Heart right ventricle (tissue), 16 donors: ENCODE data around the gene CCDC102A. TPM values are rescaled to one million over a fixed set of nuclear protein-coding genes. Genes with fewer than 3 reads are reported as not detected.

Experiments used
- ATAC-seq, 8 donors: fragments of 200-7000 bp; cut with Tn5 transposase; one replicate each; pipeline ENCODE4 v1.9.1; 2020; ENCODE audit warnings: mild to moderate bottlenecking in 8 of 8, moderate library complexity in 8 of 8, moderate number of reproducible peaks in 1 of 8
- DNase-seq, 2 donors: peaks; one replicate each; pipeline ENCODE4 v3.0.0-alpha.2; 2020
- H3K27ac ChIP-seq, 10 donors: fragments of 200-600 bp; sonication (generic) in 2 of 10; one replicate each; pipeline versions ENCODE4 v1.5.0 to v1.8.0; 2020 to 2022; ENCODE audit warnings: mild to moderate bottlenecking in 3 of 10
- H3K27me3 ChIP-seq, 7 donors: fragments of 200-600 bp; one replicate each; pipeline ENCODE4 v1.8.0; 2021 to 2022; ENCODE audit warnings: mild to moderate bottlenecking in 2 of 7
- H3K36me3 ChIP-seq, 9 donors: fragments of 200-600 bp; sonication (generic) in 1 of 9; one replicate each; pipeline versions ENCODE4 v1.5.0 to v1.8.0; 2020 to 2022; ENCODE audit warnings: mild to moderate bottlenecking in 2 of 9
- H3K4me1 ChIP-seq, 9 donors: fragments of 200-600 bp; sonication (generic) in 1 of 9; one replicate each; pipeline versions ENCODE4 v1.5.0 to v1.8.0; 2020 to 2022; ENCODE audit warnings: mild to moderate bottlenecking in 4 of 9
- H3K4me3 ChIP-seq, 10 donors: fragments of 200-600 bp; sonication (generic) in 2 of 10; one replicate each; pipeline versions ENCODE4 v1.5.0 to v1.8.0; 2020 to 2022; ENCODE audit warnings: mild to moderate bottlenecking in 7 of 10, moderate library complexity in 2 of 10
- H3K9me3 ChIP-seq, 11 donors: fragments of 200-600 bp in 10 of 11; sonication (generic) in 2 of 11; one replicate each; pipeline versions ENCODE4 v1.5.0 to v1.8.0; 2013 to 2022; ENCODE audit warnings: mild to moderate bottlenecking in 2 of 11, control low read depth in 1 of 11, moderate library complexity in 1 of 11
- WGBS, 2 donors: extraction: QIAGEN DNeasy Blood & Tissue Kit; methylation state at CpG; one replicate each; pipeline ENCODE4 v1.1.7; 2013; ENCODE audit warnings: inconsistent platforms in 1 of 2; 5-methylcytosine and 5-hydroxymethylcytosine counted together
- intact Hi-C, 10 donors: fragments of 100-400 bp; cut with DNase I; formaldehyde crosslinking; loops; one replicate each; pipeline versions ENCODE4 v1.11.1 to v1.14.2; 2022
- polyA plus RNA-seq, 2 donors: library from polyadenylated mRNA; stranded (reverse); fragments of 200-250 nt; gene quantifications; one replicate each; pipeline ENCODE4 v1.2.3, GENCODE V29; 2013
- total RNA-seq, 10 donors: library from RNA; stranded (reverse); fragmentation: NEBNext Ultra II Directional in 3 of 10; extraction: Animal tissue kit (Norgen Biotek cat#: 25700) in 3 of 10; gene quantifications; one replicate each; pipeline versions ENCODE4 v1.2.1 to v1.2.4, GENCODE V29; 2021 to 2023
- TF ChIP-seq, protein P1 (sequence below), 9 donors: fragments of 200-600 bp; sonication (generic) in 2 of 9; IDR thresholded peaks; one replicate each; pipeline versions ENCODE4 v1.5.0 to v1.8.0; 2021 to 2022; ENCODE audit warnings: antibody characterized with exemption in 9 of 9, mild to moderate bottlenecking in 5 of 9, moderate library complexity in 1 of 9
- donor health status: Arrhythmogenic right ventricular cardiomyopathy.
- donor health status: ischemic (EF 13 %, LVEDD 7.1; RV severe dilation, severe dysfunction).
- donor health status: healthy with polysubstance abuse.
- donor health status: DM: no; HTN: yes; CAD: no.
- donor health status: DM: no; HTN: no; CAD: no.
- donor health status: ischemic (EF 25% LVEDD 6.9; RV normal size, moderate dysfunction).
- donor health status: ischemic (EF 25% LVEDD 5.7; RV mildly dilated, moderate dysfunction).
- donor health status: healthy.
- donor health status: DM: yes; HTN: yes; CAD: no.
- donor health status: Ischemic cardiomyopathy.
- donor health status: ischemic (EF 35%, LVEDD 5.7; RV mildly dilated, moderate dysfunction).
- donor health status: nonischemic (EF 11% LVEDD 7.7; RV severe dilation, severe dysfunction).
- donor health status: DM: yes; HTN: yes; CAD: no.
- donor health status: PGD.
- donor health status: ischemic (EF 29% LVEDD 5.4; RV normal size, mild dysfunction).
- donor health status: nonischemic (EF 23%, LVEDD 6.1; RV moderate dilation, normal function).

CCDC102A gene
- total and polyA plus RNA-seq, 12 donors: 3.1 to 10.2 (median 5.1) TPM

DNA sequence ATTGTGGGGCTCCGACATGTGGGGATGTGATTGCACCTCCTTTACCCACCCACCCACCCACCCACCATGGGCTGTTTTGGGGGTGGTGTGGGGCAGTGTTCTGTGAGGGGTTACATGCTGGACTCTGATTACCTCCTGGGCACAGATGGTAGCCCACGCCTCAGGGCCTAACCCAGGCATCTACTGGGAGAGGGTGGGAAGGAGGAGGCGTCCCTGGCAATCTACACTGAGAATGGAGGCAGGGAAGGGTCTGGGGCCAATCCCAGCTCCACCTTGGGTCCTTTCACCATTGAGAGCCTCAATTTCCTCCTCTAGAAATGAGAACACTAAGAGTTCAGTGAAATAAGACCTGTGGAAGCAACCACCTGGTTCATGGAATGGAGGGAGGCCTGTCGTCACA, 38.3 kb downstream of the CCDC102A start:
- H3K27me3 ChIP-seq: no peaks in the 10 kb centered on the region
- no peak overlapping the region for H3K4me3 ChIP-seq
- H3K9me3 ChIP-seq: no peaks in the 10 kb centered on the region
- H3K36me3 ChIP-seq: no peaks in the 10 kb centered on the region
- TF ChIP-seq, protein P1, sequence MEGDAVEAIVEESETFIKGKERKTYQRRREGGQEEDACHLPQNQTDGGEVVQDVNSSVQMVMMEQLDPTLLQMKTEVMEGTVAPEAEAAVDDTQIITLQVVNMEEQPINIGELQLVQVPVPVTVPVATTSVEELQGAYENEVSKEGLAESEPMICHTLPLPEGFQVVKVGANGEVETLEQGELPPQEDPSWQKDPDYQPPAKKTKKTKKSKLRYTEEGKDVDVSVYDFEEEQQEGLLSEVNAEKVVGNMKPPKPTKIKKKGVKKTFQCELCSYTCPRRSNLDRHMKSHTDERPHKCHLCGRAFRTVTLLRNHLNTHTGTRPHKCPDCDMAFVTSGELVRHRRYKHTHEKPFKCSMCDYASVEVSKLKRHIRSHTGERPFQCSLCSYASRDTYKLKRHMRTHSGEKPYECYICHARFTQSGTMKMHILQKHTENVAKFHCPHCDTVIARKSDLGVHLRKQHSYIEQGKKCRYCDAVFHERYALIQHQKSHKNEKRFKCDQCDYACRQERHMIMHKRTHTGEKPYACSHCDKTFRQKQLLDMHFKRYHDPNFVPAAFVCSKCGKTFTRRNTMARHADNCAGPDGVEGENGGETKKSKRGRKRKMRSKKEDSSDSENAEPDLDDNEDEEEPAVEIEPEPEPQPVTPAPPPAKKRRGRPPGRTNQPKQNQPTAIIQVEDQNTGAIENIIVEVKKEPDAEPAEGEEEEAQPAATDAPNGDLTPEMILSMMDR (IDR thresholded peaks at IDR 0.05): no peak
- DNase-seq (no peak), ATAC-seq (no peak)
- H3K4me1 ChIP-seq: no peaks in the 10 kb centered on the region
- H3K27ac ChIP-seq: no peak overlapping the region
- intact Hi-C loops: no loop called here
- 94 to 95% methylated on average over 4 of the region's 4 CpGs for WGBS, 2 donors

DNA sequence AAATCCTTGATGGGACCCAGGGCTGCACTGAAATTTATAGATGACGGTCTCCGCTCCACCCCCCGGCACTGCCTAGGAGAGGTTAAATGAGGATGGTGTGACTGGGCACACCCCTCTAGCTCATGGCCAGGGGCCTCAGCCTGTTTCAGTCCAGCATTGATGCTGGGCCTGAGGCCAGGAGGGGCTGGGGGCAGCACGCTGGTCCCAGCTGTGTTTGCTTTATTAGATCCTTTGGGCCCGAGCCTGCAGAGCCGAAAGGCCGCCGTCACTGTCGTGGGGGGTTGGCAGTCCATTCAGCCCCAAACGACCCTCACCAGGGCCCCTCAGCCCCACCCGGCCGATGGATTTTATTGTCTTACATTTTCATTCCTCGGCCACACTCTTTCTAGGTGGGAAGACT, 39.2 kb downstream of the CCDC102A start:
- no peak for ATAC-seq
- TF ChIP-seq, protein P1 (IDR thresholded peaks at IDR 0.05): no peak
- Histone ChIP-seq H3K36me3 (no peaks in the 10 kb centered on the region), H3K4me1 (no peaks in the 10 kb centered on the region), H3K9me3 (no peaks in the 10 kb centered on the region), H3K4me3 (no peak overlapping the region), H3K27me3 (no peaks in the 10 kb centered on the region), H3K27ac (no peak overlapping the region)
- WGBS, 2 donors: 82 to 84% methylated on average over 13 of the region's 13 CpGs
- no peak for DNase-seq
- intact Hi-C loops: no loop called here

DNA sequence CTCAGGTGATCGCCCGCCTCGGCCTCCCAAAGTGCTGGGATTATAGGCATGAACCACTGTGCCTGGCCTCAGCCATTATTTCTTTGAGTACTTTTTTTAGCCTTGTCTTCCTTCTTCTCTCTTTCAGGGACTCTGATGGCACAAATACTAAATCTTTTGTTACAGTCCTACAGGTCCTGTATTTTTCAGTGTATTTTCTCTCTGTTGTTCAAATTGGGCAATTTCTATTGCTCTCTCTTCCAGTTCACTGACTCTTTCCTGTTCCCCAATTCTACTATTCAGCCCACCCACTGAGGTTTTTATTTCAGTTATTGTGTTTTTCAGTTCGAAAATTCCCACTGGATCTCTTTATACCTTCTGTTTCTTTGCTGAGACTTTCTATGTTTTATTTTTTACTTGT, 42.6 kb downstream of the CCDC102A start:
- 94 to 95% methylated on average over 4 of the region's 4 CpGs for WGBS, 2 donors
- intact Hi-C loops: no loop called here
- H3K9me3 ChIP-seq: no peaks in the 10 kb centered on the region
- no peak for DNase-seq
- ATAC-seq: no peak
- H3K27me3 ChIP-seq: no peaks in the 10 kb centered on the region
- no peak overlapping the region for H3K27ac ChIP-seq
- no peaks in the 10 kb centered on the region for H3K4me1 ChIP-seq
- no peaks in the 10 kb centered on the region for H3K36me3 ChIP-seq
- TF ChIP-seq, protein P1 (IDR thresholded peaks at IDR 0.05): no peak
- no peak overlapping the region for H3K4me3 ChIP-seq

DNA sequence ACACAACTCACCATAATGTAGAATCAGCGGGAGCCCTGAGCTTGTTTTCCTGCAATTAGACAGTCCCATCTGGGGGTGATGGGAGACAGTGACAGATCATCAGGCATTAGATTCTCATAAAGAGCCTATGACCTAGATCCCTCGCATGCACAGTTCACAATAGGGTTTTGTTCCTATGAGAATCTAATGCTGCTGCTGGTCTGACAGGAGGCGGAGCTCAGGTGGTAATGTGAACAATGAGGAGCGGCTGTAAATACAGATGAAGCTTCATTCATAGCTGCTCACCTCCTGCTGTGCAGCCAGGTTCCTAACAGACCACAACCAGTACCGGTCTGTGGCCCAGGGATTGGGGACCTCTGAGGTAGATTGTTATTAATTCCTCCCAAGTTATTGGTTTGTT, 47.1 kb downstream of the CCDC102A start:
- WGBS, 2 donors: 97 to 98% methylated on average over 5 of the region's 5 CpGs
- ATAC-seq (no peak), DNase-seq (no peak)
- H3K27me3 ChIP-seq: peaks cover 0 to 7% (median 0%) of the 10 kb centered on the region in 7 donors
- H3K9me3 ChIP-seq: no peaks in the 10 kb centered on the region
- no peak overlapping the region for H3K27ac ChIP-seq
- H3K4me3 ChIP-seq: no peak overlapping the region
- H3K4me1 ChIP-seq: peaks cover 5 to 26% (median 21%) of the 10 kb centered on the region in 9 donors
- TF ChIP-seq, protein P1 (IDR thresholded peaks at IDR 0.05): no peak
- no peaks in the 10 kb centered on the region for H3K36me3 ChIP-seq
- intact Hi-C loops: loop anchor here in 1 of 10 donors (5.0 kb wide), 1 partner anchor 43 kb away; no protein-coding TSS in a partner anchor
